Measurements from ENCODE around the gene NKAIN1.
"Not testable (repeated sequence)": the region's sequence is repeated elsewhere in the genome, so short reads cannot be mapped to it uniquely, and the experiment has no call there.

DNA sequence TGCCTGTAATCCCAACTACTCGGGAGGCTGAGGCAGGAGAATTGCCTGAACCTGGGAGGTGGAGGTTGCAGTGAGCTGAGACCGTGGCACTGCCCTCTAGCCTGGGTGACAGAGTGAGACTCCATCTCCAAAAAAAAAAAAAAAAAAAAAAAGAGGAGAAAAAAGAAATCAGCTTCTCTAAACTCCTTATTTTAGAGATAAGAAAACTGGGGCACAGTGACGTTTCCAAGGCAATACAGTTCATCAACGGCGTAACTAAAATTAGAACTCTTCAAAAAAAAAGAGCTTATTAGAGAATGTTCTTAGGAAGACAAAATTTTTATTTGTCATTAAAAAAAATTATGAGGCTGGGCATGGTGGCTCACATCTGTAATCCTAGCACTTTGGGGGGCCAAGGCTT, 22.7 kb upstream of the NKAIN1 start:
- TF ChIP-seq POLR2A, EP300 (IDR thresholded peaks at IDR 0.05): not testable (repeated sequence)
- TF ChIP-seq, protein P1, sequence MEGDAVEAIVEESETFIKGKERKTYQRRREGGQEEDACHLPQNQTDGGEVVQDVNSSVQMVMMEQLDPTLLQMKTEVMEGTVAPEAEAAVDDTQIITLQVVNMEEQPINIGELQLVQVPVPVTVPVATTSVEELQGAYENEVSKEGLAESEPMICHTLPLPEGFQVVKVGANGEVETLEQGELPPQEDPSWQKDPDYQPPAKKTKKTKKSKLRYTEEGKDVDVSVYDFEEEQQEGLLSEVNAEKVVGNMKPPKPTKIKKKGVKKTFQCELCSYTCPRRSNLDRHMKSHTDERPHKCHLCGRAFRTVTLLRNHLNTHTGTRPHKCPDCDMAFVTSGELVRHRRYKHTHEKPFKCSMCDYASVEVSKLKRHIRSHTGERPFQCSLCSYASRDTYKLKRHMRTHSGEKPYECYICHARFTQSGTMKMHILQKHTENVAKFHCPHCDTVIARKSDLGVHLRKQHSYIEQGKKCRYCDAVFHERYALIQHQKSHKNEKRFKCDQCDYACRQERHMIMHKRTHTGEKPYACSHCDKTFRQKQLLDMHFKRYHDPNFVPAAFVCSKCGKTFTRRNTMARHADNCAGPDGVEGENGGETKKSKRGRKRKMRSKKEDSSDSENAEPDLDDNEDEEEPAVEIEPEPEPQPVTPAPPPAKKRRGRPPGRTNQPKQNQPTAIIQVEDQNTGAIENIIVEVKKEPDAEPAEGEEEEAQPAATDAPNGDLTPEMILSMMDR (IDR thresholded peaks at IDR 0.05): not testable (repeated sequence)
